ENCODE data around the gene PRCC. TPM values are rescaled to one million over a fixed set of nuclear protein-coding genes. Genes with fewer than 3 reads are reported as not detected.

Gene PRCC
- polyA plus RNA-seq, 2 of the 4 experiments (the other 2 are of a cell fraction) = 44.5 to 52.0 TPM

DNA sequence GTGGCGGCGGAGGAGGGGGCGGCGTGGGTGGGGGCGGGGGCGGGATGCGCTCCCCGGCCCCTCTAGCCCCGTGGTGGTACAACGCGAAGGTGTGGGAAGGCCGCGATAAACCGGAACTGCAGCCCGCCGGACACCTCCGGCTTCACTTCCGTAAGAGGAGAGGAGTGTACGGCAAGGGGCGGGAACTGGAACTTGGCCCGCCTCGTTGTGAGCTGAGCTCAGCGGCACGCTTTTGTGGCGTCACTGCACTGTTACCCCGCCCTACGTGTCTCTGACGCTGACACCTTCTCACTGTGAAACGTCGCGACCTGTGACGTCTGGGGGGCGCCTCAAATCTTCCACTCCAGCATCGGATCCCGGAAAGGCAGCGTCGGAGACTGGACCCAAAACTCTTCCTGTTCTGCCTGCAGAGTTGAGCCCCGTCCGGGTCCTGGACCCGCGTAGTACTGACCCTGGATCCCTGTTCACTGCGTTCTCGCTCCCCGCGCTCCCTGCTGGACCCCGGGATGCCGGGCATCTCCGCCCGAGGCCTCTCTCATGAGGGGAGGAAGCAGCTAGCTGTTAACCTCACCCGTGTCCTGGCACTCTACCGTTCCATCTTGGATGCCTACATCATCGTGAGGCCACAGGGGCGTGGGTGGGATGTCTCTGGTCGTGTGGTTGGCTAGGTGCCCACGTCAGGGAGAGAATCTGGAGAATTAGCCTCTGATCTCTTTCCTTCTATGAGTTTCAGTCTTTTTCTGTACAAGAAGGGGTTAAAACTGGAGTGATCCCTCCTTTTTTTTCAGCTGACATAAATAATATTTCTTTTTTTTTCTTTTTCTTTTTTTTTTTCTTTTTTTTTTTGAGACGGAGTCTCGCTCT lies 38.5 kb upstream of the PRCC start, which contains the start of gene ISG20L2 (continued):
- TF ChIP-seq, protein P1, sequence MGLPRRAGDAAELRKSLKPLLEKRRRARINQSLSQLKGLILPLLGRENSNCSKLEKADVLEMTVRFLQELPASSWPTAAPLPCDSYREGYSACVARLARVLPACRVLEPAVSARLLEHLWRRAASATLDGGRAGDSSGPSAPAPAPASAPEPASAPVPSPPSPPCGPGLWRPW (IDR thresholded peaks at IDR 0.05) = no peak
- TF ChIP-seq JUN (IDR thresholded peaks at IDR 0.05) = peak; percentile 97 to 98
- 0 out of 2 replicates have a peak, but pooled peaks have one; percentile 53 for TF ChIP-seq RFX5 (IDR thresholded peaks at IDR 0.05)
- no peak for TF ChIP-seq NPAS2 (CRISPR knock-in tag; IDR thresholded peaks at IDR 0.05; ENCODE audit: borderline replicate concordance)
- peak; percentile 35 for TF ChIP-seq MAFK (IDR thresholded peaks at IDR 0.05; ENCODE audit: partially characterized antibody)
- TF ChIP-seq, protein P2, sequence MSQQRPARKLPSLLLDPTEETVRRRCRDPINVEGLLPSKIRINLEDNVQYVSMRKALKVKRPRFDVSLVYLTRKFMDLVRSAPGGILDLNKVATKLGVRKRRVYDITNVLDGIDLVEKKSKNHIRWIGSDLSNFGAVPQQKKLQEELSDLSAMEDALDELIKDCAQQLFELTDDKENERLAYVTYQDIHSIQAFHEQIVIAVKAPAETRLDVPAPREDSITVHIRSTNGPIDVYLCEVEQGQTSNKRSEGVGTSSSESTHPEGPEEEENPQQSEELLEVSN (IDR thresholded peaks at IDR 0.05; ENCODE audit: borderline replicate concordance, low read depth) = 0 out of 2 replicates have a peak, but pooled peaks have one; percentile 6
- TF ChIP-seq POLR2AphosphoS2 (conservative IDR thresholded peaks at IDR 0.05; ENCODE audit: low read length) = peak; percentile 64; the same call in 1 of the 2 replicates
- TF ChIP-seq CBX2 (IDR thresholded peaks at IDR 0.05; ENCODE audit: borderline replicate concordance, low read depth) = no peak
- TF ChIP-seq CHD2 (IDR thresholded peaks at IDR 0.05; ENCODE audit: low read length, partially characterized antibody) = no peak
- peak; percentile 22; the same call in 2 of the 3 replicates for TF ChIP-seq SMC3 (IDR thresholded peaks at IDR 0.05)
- TF ChIP-seq POLR2A (IDR thresholded peaks at IDR 0.05; ENCODE audit: low read length) = peak; percentile 29
- TF ChIP-seq BHLHE40 (IDR thresholded peaks at IDR 0.05; ENCODE audit: low read depth, low read length) = peak; percentile 95
- TF ChIP-seq MYC (IDR thresholded peaks at IDR 0.05; ENCODE audit: borderline replicate concordance, low read length) = 0 out of 2 replicates have a peak, but pooled peaks have one; percentile 66
- TF ChIP-seq, protein P3, sequence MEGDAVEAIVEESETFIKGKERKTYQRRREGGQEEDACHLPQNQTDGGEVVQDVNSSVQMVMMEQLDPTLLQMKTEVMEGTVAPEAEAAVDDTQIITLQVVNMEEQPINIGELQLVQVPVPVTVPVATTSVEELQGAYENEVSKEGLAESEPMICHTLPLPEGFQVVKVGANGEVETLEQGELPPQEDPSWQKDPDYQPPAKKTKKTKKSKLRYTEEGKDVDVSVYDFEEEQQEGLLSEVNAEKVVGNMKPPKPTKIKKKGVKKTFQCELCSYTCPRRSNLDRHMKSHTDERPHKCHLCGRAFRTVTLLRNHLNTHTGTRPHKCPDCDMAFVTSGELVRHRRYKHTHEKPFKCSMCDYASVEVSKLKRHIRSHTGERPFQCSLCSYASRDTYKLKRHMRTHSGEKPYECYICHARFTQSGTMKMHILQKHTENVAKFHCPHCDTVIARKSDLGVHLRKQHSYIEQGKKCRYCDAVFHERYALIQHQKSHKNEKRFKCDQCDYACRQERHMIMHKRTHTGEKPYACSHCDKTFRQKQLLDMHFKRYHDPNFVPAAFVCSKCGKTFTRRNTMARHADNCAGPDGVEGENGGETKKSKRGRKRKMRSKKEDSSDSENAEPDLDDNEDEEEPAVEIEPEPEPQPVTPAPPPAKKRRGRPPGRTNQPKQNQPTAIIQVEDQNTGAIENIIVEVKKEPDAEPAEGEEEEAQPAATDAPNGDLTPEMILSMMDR (IDR thresholded peaks at IDR 0.05) = no peak
- TF ChIP-seq, protein P4, sequence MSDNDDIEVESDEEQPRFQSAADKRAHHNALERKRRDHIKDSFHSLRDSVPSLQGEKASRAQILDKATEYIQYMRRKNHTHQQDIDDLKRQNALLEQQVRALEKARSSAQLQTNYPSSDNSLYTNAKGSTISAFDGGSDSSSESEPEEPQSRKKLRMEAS (IDR thresholded peaks at IDR 0.05) = peak; percentile 45; the same call in 1 of the 2 replicates
- peak; percentile 52; the same call in 1 of the 2 replicates for TF ChIP-seq PHF8 (IDR thresholded peaks at IDR 0.05; ENCODE audit: borderline replicate concordance, low read depth)
- peak; percentile 52; the same call in 1 of the 2 replicates for TF ChIP-seq ESRRA (IDR thresholded peaks at IDR 0.05; ENCODE audit: borderline replicate concordance, low read length)
- no peak for TF ChIP-seq KDM5A (IDR thresholded peaks at IDR 0.05)
- TF ChIP-seq CHD4 (IDR thresholded peaks at IDR 0.05; ENCODE audit: borderline replicate concordance) = no peak

DNA sequence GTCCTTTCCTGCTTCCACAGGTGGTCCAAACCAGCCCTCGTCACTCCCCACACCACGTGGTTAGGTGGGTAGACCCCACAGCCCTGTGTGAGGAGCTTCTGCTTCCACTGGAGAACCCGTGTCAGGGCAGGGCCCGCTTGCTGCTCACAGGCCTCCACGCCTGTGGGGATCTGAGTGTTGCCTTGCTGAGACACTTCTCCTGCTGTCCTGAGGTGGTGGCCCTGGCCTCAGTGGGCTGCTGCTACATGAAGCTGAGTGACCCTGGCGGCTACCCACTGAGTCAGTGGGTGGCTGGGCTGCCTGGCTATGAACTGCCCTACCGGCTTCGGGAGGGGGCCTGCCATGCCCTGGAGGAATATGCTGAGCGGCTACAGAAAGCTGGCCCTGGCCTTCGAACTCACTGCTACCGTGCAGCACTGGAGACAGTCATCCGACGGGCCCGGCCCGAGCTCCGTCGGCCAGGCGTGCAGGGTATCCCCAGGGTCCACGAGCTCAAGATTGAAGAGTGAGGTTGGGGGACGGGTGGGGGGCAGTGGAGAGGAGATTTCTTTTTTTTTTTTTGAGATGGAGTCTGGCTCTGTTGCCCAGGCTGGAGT lies 33.2 kb upstream of the PRCC start:
- FAIRE-seq = no peak
- Histone ChIP-seq H3K4me2 (no peak overlapping the region), H3K9me3 (no peaks in the 10 kb centered on the region), H3K27ac (no peak overlapping the region), H3K4me1 (peaks cover 10% of the 10 kb centered on the region; the same call in 2 of the 3 replicates), H3K4me3 (no peak overlapping the region)
- no peak for DNase-seq (ENCODE audit: low read depth in 1 of 2, low spot score in 1 of 2)
- WGBS (ENCODE audit: missing lambda C conversion rate) = 93% methylated on average over 20 of the region's 20 CpGs
- POLR2A ChIA-PET = no interaction called here
- ATAC-seq = no peak
- CTCF ChIA-PET = interaction anchor here (0.6 to 42.3 kb wide), 6 partner anchors 8 to 186 kb away, joined by 3 to 2258 read pairs (median 4); partner anchors contain the start of genes CRABP2, NES and NTRK1
- no peak for TF ChIP-seq NPAS2 (CRISPR knock-in tag; IDR thresholded peaks at IDR 0.05; ENCODE audit: borderline replicate concordance)

DNA sequence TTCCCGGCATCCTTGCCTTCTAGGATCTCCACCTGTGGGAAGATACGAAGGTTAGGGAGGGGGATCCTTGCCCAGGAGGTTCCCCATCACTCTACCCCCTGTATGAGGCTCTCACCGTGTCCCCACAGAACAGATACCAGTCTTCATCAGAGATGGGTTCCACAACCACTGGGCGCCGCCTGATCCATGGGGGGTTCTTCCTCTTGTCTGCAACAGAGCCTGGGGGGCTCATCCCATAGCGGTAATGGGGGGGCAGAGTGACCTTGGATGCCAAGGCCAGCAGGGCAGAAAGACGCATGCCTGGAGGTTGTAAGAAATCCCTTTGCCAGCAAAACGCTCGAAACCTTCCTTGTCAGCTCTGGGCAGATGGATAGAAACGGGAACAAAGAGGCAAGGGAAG lies 28.9 kb upstream of the PRCC start:
- Histone ChIP-seq H3K9me3 (no peaks in the 10 kb centered on the region), H3K27ac (no peak overlapping the region), H3K4me2 (no peak overlapping the region), H3K4me1 (peaks cover 17% of the 10 kb centered on the region), H3K4me3 (no peak overlapping the region)
- ChIA-PET POLR2A (interaction anchor here (1.4 kb wide), 1 partner anchor 10 kb away, joined by 8 read pairs; the partner anchor contains the start of genes ISG20L2 and METTL25B), CTCF (interaction anchor here (0.7 to 10.5 kb wide), 4 partner anchors 9 to 49 kb away, joined by 3 to 130 read pairs (median 4); partner anchors contain the start of genes ISG20L2 and METTL25B)
- ATAC-seq = no peak
- no peak for DNase-seq (ENCODE audit: low read depth in 1 of 2, low spot score in 1 of 2)
- FAIRE-seq = no peak
- WGBS (ENCODE audit: missing lambda C conversion rate) = 96% methylated on average over 10 of the region's 10 CpGs
- TF ChIP-seq EHF (CRISPR knock-in tag; IDR thresholded peaks at IDR 0.05) (no peak), RFX5 (IDR thresholded peaks at IDR 0.05) (no peak), NR3C1 (IDR thresholded peaks at IDR 0.05) (no peak), HOXB13 (CRISPR knock-in tag; IDR thresholded peaks at IDR 0.05; ENCODE audit: low read depth) (no peak), TP53 (CRISPR knock-in tag; IDR thresholded peaks at IDR 0.05) (no peak), JUN (IDR thresholded peaks at IDR 0.05) (no peak), GATA3 (IDR thresholded peaks at IDR 0.05; ENCODE audit: borderline replicate concordance) (no peak), TFCP2L1 (CRISPR knock-in tag; IDR thresholded peaks at IDR 0.05) (no peak), ESRRA (IDR thresholded peaks at IDR 0.05; ENCODE audit: borderline replicate concordance, low read length) (no peak)
- TF ChIP-seq, protein P5, sequence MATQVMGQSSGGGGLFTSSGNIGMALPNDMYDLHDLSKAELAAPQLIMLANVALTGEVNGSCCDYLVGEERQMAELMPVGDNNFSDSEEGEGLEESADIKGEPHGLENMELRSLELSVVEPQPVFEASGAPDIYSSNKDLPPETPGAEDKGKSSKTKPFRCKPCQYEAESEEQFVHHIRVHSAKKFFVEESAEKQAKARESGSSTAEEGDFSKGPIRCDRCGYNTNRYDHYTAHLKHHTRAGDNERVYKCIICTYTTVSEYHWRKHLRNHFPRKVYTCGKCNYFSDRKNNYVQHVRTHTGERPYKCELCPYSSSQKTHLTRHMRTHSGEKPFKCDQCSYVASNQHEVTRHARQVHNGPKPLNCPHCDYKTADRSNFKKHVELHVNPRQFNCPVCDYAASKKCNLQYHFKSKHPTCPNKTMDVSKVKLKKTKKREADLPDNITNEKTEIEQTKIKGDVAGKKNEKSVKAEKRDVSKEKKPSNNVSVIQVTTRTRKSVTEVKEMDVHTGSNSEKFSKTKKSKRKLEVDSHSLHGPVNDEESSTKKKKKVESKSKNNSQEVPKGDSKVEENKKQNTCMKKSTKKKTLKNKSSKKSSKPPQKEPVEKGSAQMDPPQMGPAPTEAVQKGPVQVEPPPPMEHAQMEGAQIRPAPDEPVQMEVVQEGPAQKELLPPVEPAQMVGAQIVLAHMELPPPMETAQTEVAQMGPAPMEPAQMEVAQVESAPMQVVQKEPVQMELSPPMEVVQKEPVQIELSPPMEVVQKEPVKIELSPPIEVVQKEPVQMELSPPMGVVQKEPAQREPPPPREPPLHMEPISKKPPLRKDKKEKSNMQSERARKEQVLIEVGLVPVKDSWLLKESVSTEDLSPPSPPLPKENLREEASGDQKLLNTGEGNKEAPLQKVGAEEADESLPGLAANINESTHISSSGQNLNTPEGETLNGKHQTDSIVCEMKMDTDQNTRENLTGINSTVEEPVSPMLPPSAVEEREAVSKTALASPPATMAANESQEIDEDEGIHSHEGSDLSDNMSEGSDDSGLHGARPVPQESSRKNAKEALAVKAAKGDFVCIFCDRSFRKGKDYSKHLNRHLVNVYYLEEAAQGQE (IDR thresholded peaks at IDR 0.05) = no peak
- TF ChIP-seq, protein P4 (IDR thresholded peaks at IDR 0.05) = no peak

All from A549 (cell line).